GM12874 (cell line): ENCODE results near the gene VWA8.

ENCODE experiments used
- TF ChIP-seq, protein P1 (sequence below): IDR thresholded peaks from 2 replicates; pipeline ENCODE4 v1.5.1; 2011; ENCODE audit warnings: low read depth, mild to moderate bottlenecking, control low read depth, low read length, moderate library complexity; ENCODE audit not compliant: insufficient read depth

VWA8 gene

DNA sequence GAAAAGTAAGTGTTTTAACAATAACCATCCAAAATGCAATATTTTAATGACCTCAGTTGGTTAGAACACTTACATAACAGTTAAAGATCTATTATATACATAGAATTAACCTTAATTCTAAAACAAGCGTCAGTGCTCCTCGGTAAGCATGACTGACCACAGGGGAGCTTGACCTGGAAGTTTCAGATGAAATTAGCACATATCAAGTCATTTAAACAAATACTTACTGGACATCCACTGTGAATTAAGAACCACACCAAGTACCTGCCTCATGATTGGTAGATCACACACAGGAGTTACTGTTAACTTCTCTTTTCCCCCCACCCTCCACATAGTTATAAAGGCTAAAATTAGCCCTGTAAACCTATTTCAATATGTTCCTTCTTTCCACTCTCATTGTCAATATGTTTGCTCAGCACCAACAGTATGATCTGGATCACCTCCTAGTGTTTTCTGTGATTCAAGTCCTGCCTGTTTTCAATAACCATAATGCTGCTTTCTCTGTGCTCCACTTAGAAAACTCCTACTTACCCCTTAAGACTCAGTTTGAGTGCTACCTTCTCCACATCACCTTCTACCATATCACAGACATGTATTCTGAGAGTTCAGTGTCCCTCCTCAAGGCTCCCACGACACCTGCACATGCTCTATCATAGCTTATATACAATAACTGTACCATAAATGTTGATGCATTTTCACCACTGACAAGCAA lies 209.0 kb downstream of the VWA8 start:
- TF ChIP-seq, protein P1, sequence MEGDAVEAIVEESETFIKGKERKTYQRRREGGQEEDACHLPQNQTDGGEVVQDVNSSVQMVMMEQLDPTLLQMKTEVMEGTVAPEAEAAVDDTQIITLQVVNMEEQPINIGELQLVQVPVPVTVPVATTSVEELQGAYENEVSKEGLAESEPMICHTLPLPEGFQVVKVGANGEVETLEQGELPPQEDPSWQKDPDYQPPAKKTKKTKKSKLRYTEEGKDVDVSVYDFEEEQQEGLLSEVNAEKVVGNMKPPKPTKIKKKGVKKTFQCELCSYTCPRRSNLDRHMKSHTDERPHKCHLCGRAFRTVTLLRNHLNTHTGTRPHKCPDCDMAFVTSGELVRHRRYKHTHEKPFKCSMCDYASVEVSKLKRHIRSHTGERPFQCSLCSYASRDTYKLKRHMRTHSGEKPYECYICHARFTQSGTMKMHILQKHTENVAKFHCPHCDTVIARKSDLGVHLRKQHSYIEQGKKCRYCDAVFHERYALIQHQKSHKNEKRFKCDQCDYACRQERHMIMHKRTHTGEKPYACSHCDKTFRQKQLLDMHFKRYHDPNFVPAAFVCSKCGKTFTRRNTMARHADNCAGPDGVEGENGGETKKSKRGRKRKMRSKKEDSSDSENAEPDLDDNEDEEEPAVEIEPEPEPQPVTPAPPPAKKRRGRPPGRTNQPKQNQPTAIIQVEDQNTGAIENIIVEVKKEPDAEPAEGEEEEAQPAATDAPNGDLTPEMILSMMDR: no peak

DNA sequence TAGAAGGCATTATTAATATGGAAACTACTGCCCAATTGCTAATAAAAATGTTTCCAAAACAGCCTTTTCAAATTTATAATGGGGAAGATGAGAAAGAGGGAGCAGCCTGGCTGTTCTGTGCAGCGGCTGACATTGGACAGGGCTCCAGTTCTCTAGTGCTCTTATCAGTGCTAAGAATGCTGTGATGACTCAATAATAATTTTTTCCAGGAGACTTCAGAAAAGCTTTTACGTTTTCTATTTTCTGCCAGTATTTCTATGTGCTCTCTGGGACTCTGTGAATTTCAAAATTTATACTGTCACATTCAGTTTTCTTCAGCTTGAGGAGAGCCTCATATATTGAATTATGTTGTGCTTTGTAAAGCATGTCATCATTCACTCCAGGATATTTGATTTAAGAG lies 209.6 kb downstream of the VWA8 start:
- TF ChIP-seq, protein P1: no peak

DNA sequence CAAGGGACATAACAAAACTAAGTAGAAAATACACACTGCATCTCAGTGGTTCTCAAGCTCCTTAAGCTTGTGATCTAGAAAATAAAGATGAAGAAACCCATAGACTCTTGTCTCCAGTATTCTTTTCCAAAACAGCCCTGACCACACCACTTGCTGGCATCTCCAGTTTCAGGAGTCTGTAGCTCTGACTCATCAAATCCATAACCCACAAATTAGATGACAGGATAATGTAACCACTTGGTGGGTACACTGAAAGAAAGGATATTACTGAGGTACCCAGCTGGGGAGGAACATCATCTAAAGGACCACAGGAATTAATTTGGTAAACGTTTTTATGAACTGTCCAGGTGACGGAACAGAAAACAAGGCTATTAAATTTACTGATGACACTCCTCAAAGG lies 214.7 kb downstream of the VWA8 start:
- TF ChIP-seq, protein P1: no peak

DNA sequence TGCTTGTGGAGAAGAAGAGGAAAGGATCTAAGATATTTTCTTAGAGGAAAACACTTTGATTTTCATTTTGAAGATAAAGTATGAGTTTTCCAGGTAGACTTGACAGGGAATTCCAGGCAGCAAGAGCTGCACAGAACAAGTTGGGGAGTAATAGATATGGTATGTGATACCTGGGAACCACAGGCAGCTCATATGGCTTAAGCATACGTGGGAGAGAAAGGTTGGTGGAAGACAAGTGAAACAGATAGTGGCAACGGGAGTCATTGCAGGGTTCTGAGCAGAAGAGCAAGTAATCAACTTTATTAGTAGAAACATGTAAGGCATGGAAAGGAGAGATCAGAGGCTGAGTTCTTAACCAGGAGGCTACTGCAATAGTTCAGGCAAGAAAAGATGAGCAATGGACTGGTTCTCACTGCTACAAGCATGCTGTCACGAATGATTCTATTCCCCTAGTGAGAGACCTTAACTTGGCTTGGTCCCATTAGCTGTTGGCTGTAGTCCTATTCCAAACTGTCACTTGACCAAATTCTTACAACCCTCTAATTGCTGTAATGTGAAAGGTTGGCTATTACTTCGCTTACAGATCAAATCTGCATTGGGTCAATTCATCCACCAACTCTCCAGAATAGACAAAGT lies 217.9 kb downstream of the VWA8 start:
- TF ChIP-seq, protein P1: no peak

DNA sequence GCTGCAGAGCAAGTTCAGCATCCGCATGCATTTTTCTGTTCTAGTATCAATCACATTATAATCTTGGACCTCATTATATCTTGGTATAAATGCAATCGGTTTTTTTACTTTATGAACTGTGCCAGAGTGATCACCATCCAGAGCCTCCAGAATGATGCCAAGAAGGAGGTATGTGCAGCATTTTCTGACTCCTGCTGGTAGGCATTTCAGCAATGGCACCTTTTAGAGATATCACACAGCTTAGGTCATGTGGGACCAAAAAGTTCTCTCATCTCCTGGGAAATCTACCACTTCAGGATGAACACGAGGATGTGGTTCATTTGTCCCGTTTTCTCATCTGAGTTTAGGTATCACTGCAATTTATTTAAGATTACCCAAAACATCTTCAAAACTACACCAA lies 220.4 kb downstream of the VWA8 start:
- TF ChIP-seq, protein P1: no peak

DNA sequence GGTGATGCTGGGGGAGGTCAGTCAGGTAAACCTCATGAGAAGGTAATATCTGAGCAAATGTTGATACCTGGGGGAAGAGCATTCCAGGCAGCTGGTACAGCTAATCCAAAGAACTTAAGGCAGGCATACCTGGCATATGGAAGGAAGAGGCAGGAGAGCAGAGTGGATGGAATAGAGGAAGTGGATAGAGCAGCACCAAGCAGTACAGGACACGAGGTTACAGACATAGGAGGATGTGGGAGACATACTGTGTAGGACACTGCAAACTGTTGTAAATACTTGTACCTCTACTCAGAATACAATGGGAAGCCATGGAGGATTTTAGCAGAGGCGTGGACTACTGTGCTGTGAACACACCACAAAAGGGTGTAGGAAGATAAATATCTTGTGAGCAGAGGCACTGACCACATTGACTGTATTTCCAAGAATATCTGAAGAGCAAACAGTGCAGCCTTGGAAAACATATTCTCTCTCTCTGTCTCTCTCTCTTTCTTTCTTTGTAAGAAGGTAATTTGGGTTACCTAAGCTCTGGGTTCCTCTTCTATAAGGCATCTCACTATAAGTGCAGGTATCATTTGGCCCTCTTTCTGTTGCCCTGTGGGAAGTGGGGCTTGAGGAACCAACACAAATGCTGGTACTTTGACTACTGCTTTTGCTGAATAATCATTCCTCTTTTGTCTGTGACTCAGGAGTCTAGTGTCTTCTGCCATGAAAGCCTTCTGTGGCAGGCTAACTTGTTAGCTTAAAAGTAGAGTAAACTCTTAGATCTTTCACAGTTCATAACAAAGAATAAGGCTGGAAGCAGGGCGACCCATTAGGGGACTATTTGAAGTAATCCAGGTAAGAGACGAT lies 238.0 kb downstream of the VWA8 start:
- TF ChIP-seq, protein P1: no peak

DNA sequence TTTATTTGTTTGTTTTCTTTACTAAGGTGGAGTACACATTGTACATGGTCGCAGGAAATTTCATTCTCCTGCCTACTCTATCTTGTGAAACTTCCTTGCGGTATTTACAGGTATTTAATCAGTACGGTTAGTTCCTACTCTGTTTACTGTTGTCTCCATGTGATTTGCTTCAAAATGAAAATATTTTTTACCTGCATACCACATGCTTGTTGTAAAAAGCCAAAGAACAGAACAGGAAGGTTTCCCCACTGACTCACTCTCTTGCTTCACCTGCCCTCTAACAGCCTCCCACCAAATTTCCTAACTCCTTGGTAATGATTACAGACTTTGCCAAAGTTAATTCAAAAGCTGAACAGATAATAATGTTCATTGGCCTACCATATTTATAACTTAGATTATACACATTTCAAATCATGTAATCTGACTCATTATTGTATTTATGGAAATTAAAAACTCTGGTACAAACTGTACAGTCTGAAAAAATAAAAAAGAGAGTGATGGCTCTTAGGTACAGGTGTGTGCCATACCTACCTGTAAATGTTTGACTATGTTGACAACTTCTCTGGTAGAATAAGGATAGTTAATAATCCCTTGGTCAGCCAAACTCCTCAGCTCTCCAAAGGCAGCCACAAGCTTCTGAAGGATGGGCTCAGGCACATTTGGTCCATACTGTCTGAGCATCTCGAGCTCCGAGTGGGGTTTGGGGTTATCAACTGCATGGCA lies 239.9 kb downstream of the VWA8 start:
- TF ChIP-seq, protein P1: no peak
